ENCODE measurements around the gene OXSR1.

The OXSR1 gene

DNA sequence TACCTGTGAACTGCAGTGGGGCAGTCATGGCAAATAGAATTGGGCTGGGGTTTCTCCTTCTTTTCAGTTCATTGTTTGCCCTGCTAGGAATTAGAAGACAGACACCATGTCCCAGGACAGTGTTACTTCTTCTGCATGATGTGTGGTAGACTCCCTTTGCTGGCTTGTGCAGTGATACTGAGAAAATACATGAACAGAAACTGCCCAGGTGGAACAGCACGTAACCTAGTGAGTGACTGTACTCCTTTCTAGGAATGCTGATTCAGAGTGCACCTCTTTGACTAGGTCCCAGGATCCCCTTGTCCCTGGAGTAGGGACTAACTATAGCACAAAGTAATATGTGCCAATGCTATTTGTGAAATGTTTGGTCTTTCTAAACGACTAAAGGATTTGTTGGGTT, 89.5 kb downstream of the OXSR1 start:
- Histone ChIP-seq H3K4me2 (ENCODE audit: low read length) (no peak overlapping the region), H3K79me2 (ENCODE audit: control insufficient read depth, insufficient read depth, low read length, poor library complexity) (no peaks in the 10 kb centered on the region), H2BK12ac (ENCODE audit: low read length) (no peak overlapping the region), H2BK120ac (ENCODE audit: insufficient read depth, low read length, poor library complexity) (no peak overlapping the region), H3K23ac (ENCODE audit: low read length) (no peak overlapping the region), H2AFZ (ENCODE audit: insufficient read depth, low read length, poor library complexity) (no peak overlapping the region), H3K9me3 (ENCODE audit: insufficient read depth, low read depth, low read length) (no peaks in the 10 kb centered on the region), H3K36me3 (ENCODE audit: control insufficient read depth in 1 of 2, insufficient read depth in 2 of 2, low read length in 2 of 2) (peaks cover 14 to 30% of the 10 kb centered on the region in 2 experiments), H3K4me3 (ENCODE audit: low read depth, low read length) (no peak overlapping the region), H3K18ac (ENCODE audit: low read length) (no peak overlapping the region), H4K91ac (ENCODE audit: low read depth, low read length) (no peak overlapping the region), H3K79me1 (ENCODE audit: low read length) (no peaks in the 10 kb centered on the region), H4K8ac (ENCODE audit: low read depth, low read length) (no peak overlapping the region), H3K4ac (ENCODE audit: low read depth, low read length) (no peak overlapping the region), H2BK5ac (ENCODE audit: low read depth, low read length, poor library complexity) (no peak overlapping the region), H3K9ac (ENCODE audit: low read length) (no peak overlapping the region), H4K12ac (ENCODE audit: low read depth, low read length) (no peak overlapping the region), H2AK5ac (ENCODE audit: low read length) (no peak overlapping the region), H3K14ac (ENCODE audit: low read length) (no peak overlapping the region), H3K27me3 (ENCODE audit: insufficient read depth, low read length) (no peaks in the 10 kb centered on the region), H3K27ac (ENCODE audit: low read depth, low read length) (no peak overlapping the region), H3K4me1 (ENCODE audit: control insufficient read depth in 1 of 2, insufficient read depth in 2 of 2, low read length in 2 of 2) (no peaks in the 10 kb centered on the region)
- DNase-seq: no peak
- WGBS (ENCODE audit: extremely low coverage, insufficient coverage, insufficient read length): no CpG with 5 or more reads among the region's 2 CpGs

DNA sequence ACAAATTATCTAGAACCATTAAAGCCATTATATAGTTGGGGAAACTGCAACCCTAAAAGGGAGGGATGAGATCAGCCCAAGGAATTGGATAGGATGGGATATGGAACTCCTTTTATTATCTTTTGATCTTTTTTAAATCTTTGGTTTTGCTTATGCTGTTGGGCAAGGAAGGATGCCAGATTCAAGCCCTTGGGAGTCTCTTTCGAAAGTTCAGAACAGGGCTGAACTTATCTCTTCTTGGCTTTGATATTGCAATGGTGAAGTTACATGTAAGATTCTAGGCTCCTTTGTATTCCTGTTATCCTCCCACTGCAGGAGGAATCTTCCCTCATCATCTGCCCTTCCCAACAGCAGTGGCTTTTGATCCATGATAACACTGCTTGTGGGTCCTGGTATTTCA, 90.3 kb downstream of the OXSR1 start:
- no peak for DNase-seq
- Histone ChIP-seq H2AK5ac (ENCODE audit: low read length) (no peak overlapping the region), H3K23ac (ENCODE audit: low read length) (no peak overlapping the region), H3K79me1 (ENCODE audit: low read length) (no peaks in the 10 kb centered on the region), H2BK12ac (ENCODE audit: low read length) (no peak overlapping the region), H3K79me2 (ENCODE audit: control insufficient read depth, insufficient read depth, low read length, poor library complexity) (no peaks in the 10 kb centered on the region), H3K18ac (ENCODE audit: low read length) (no peak overlapping the region), H3K14ac (ENCODE audit: low read length) (no peak overlapping the region), H3K4me1 (ENCODE audit: control insufficient read depth in 1 of 2, insufficient read depth in 2 of 2, low read length in 2 of 2) (no peaks in the 10 kb centered on the region), H2BK120ac (ENCODE audit: insufficient read depth, low read length, poor library complexity) (no peak overlapping the region), H3K9me3 (ENCODE audit: insufficient read depth, low read depth, low read length) (no peaks in the 10 kb centered on the region), H2BK5ac (ENCODE audit: low read depth, low read length, poor library complexity) (no peak overlapping the region), H3K27ac (ENCODE audit: low read depth, low read length) (no peak overlapping the region), H4K12ac (ENCODE audit: low read depth, low read length) (no peak overlapping the region), H4K91ac (ENCODE audit: low read depth, low read length) (no peak overlapping the region), H3K36me3 (ENCODE audit: control insufficient read depth in 1 of 2, insufficient read depth in 2 of 2, low read length in 2 of 2) (peaks cover 14 to 30% of the 10 kb centered on the region in 2 experiments), H2AFZ (ENCODE audit: insufficient read depth, low read length, poor library complexity) (no peak overlapping the region), H3K4me2 (ENCODE audit: low read length) (no peak overlapping the region), H3K4ac (ENCODE audit: low read depth, low read length) (no peak overlapping the region), H3K4me3 (ENCODE audit: low read depth, low read length) (no peak overlapping the region), H4K8ac (ENCODE audit: low read depth, low read length) (no peak overlapping the region), H3K27me3 (ENCODE audit: insufficient read depth, low read length) (no peaks in the 10 kb centered on the region), H3K9ac (ENCODE audit: low read length) (no peak overlapping the region)
- WGBS (ENCODE audit: extremely low coverage, insufficient coverage, insufficient read length): no CpG with 5 or more reads among the region's 1 CpG

DNA sequence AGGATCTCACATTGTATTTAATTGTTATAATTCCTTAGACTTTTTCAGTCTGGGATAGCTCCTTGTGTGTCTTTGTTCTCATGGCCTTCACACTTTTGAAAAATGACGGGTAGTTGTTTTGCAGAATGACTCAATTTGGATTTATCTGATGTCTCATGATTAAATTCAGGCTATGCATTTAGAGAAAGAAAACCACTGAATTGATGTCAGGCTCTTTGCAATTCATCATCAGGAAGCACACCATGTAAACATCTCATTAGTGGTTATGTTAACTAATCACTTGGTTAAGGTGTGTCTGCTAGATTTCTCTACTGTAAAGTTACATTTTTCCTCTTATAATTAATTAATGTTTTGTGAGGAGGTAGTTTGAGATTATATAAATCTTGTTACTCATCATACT, 92.2 kb downstream of the OXSR1 start:
- Histone ChIP-seq H2BK12ac (ENCODE audit: low read length) (no peak overlapping the region), H3K36me3 (ENCODE audit: control insufficient read depth in 1 of 2, insufficient read depth in 2 of 2, low read length in 2 of 2) (peaks cover 9 to 20% of the 10 kb centered on the region in 2 experiments), H3K14ac (ENCODE audit: low read length) (no peak overlapping the region), H3K18ac (ENCODE audit: low read length) (no peak overlapping the region), H2AFZ (ENCODE audit: insufficient read depth, low read length, poor library complexity) (no peak overlapping the region), H2BK5ac (ENCODE audit: low read depth, low read length, poor library complexity) (no peak overlapping the region), H3K79me2 (ENCODE audit: control insufficient read depth, insufficient read depth, low read length, poor library complexity) (no peaks in the 10 kb centered on the region), H4K91ac (ENCODE audit: low read depth, low read length) (no peak overlapping the region), H2AK5ac (ENCODE audit: low read length) (no peak overlapping the region), H3K4me1 (ENCODE audit: control insufficient read depth in 1 of 2, insufficient read depth in 2 of 2, low read length in 2 of 2) (no peaks in the 10 kb centered on the region), H3K27ac (ENCODE audit: low read depth, low read length) (no peak overlapping the region), H4K12ac (ENCODE audit: low read depth, low read length) (no peak overlapping the region), H4K8ac (ENCODE audit: low read depth, low read length) (no peak overlapping the region), H3K9me3 (ENCODE audit: insufficient read depth, low read depth, low read length) (no peaks in the 10 kb centered on the region), H3K4ac (ENCODE audit: low read depth, low read length) (no peak overlapping the region), H3K4me2 (ENCODE audit: low read length) (no peak overlapping the region), H2BK120ac (ENCODE audit: insufficient read depth, low read length, poor library complexity) (no peak overlapping the region), H3K79me1 (ENCODE audit: low read length) (no peaks in the 10 kb centered on the region), H3K27me3 (ENCODE audit: insufficient read depth, low read length) (no peaks in the 10 kb centered on the region), H3K9ac (ENCODE audit: low read length) (no peak overlapping the region), H3K23ac (ENCODE audit: low read length) (no peak overlapping the region), H3K4me3 (ENCODE audit: low read depth, low read length) (no peak overlapping the region)
- DNase-seq: no peak
- no CpG with 5 or more reads among the region's 1 CpG for WGBS (ENCODE audit: extremely low coverage, insufficient coverage, insufficient read length)

DNA sequence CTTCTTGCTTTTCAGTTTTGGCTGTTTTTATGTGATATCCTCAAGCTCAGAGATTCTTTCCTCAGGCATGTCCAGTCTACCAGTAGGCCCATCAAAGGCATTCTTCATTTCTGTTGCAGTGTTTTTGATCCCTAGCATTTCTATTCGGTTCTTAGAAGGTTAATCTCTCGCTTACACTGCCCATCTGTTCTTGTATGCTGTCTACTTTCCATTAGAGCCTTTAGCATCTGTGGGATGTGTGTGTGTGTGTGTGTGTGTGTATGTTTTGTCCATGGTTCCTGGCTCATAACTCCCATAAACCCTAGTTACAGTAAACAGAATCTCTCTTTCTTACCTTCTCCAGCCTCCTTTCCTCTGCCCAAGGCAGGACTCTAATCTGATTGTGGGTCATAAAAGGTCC, 95.1 kb downstream of the OXSR1 start:
- Histone ChIP-seq H3K4me3 (ENCODE audit: low read depth, low read length) (no peak overlapping the region), H3K27me3 (ENCODE audit: insufficient read depth, low read length) (no peaks in the 10 kb centered on the region)

More for the DNA sequence above, 95.1 kb downstream of the OXSR1 start:
- no peak overlapping the region for H3K4me2 ChIP-seq (ENCODE audit: low read length)
- no peak overlapping the region for H2BK12ac ChIP-seq (ENCODE audit: low read length)
- no peak overlapping the region for H2AFZ ChIP-seq (ENCODE audit: insufficient read depth, low read length, poor library complexity)
- no peak overlapping the region for H2BK5ac ChIP-seq (ENCODE audit: low read depth, low read length, poor library complexity)
- no peak overlapping the region for H2AK5ac ChIP-seq (ENCODE audit: low read length)
- H3K4me1 ChIP-seq (ENCODE audit: control insufficient read depth in 1 of 2, insufficient read depth in 2 of 2, low read length in 2 of 2): peaks cover 0 to 2% of the 10 kb centered on the region in 2 experiments
- no peak overlapping the region for H4K8ac ChIP-seq (ENCODE audit: low read depth, low read length)
- H4K91ac ChIP-seq (ENCODE audit: low read depth, low read length): no peak overlapping the region
- no peak overlapping the region for H2BK120ac ChIP-seq (ENCODE audit: insufficient read depth, low read length, poor library complexity)
- peak in 1 of 2 donors; percentile 30 for DNase-seq
- no peak overlapping the region for H3K9ac ChIP-seq (ENCODE audit: low read length)
- H3K23ac ChIP-seq (ENCODE audit: low read length): no peak overlapping the region
- no peak overlapping the region for H4K12ac ChIP-seq (ENCODE audit: low read depth, low read length)
- no peaks in the 10 kb centered on the region for H3K79me1 ChIP-seq (ENCODE audit: low read length)
- H3K27ac ChIP-seq (ENCODE audit: low read depth, low read length): no peak overlapping the region
- H3K36me3 ChIP-seq (ENCODE audit: control insufficient read depth in 1 of 2, insufficient read depth in 2 of 2, low read length in 2 of 2): no peaks in the 10 kb centered on the region
- H3K9me3 ChIP-seq (ENCODE audit: insufficient read depth, low read depth, low read length): no peaks in the 10 kb centered on the region
- no peak overlapping the region for H3K4ac ChIP-seq (ENCODE audit: low read depth, low read length)
- H3K18ac ChIP-seq (ENCODE audit: low read length): no peak overlapping the region
- H3K79me2 ChIP-seq (ENCODE audit: control insufficient read depth, insufficient read depth, low read length, poor library complexity): no peaks in the 10 kb centered on the region
- no peak overlapping the region for H3K14ac ChIP-seq (ENCODE audit: low read length)
- no CpG with 5 or more reads among the region's 2 CpGs for WGBS (ENCODE audit: extremely low coverage, insufficient coverage, insufficient read length)

Data from trophoblast cell (in vitro differentiated cells and primary cell).